Measurements from ENCODE around the gene BICC1.

GRCh38 chr10:58704226-58704625, 191.6 kb downstream of the BICC1 start:
- TF ChIP-seq EZH2 (IDR thresholded peaks at IDR 0.05; ENCODE audit: low read length, unreplicated experiment) (no peak), CTCF (conservative IDR thresholded peaks at IDR 0.05; ENCODE audit: low read depth, low read length) (no peak), EZH2phosphoT487 (IDR thresholded peaks at IDR 0.05; ENCODE audit: borderline replicate concordance, low read length) (no peak)

Measured in PC-3 (cell line).